Neural progenitor cell (in vitro differentiated cells): ENCODE measurements around the gene GPR183. TPM values are rescaled to one million over a fixed set of nuclear protein-coding genes. Genes with fewer than 3 reads are reported as not detected.

Experiments
- DNase-seq: peaks from one replicate; pipeline ENCODE4 v3.0.0-alpha.2; 2016; ENCODE audit warnings: low spot score
- H2AFZ ChIP-seq: fragments of 200-600 bp; sonication (generic); replicated peaks from 2 replicates; pipeline ENCODE4 v1.6.1; 2016; ENCODE audit warnings: antibody characterized with exemption
- H3F3A ChIP-seq: fragments of 200-600 bp; sonication (generic); 2 replicates; pipeline ENCODE4 v1.6.1; 2016; ENCODE audit warnings: antibody characterized with exemption, low read depth
- H3K27ac ChIP-seq: fragments of 200-600 bp; sonication (generic); 2 replicates; pipeline ENCODE4 v1.5.1; 2016; ENCODE audit warnings: mild to moderate bottlenecking
- H3K27me3 ChIP-seq: fragments of 200-600 bp; sonication (generic); 2 replicates; pipeline ENCODE4 v1.6.1; 2016; ENCODE audit warnings: mild to moderate bottlenecking, moderate library complexity
- H3K36me3 ChIP-seq: fragments of 200-600 bp; sonication (generic); 2 replicates; pipeline ENCODE4 v1.5.1; 2016
- H3K4me1 ChIP-seq: fragments of 200-600 bp; sonication (generic); 2 replicates; pipeline ENCODE4 v1.6.1; 2016; ENCODE audit warnings: mixed run types
- H3K4me2 ChIP-seq: fragments of 200-600 bp; sonication (generic); 2 replicates; pipeline ENCODE4 v1.6.1; 2016
- H3K4me3 ChIP-seq: fragments of 200-600 bp; sonication (generic); 2 replicates; pipeline ENCODE4 v1.5.1; 2016
- H3K79me2 ChIP-seq: fragments of 200-600 bp; sonication (generic); 2 replicates; pipeline ENCODE4 v1.6.1; 2016; ENCODE audit warnings: low read depth
- H3K9ac ChIP-seq: fragments of 200-600 bp; sonication (generic); 2 replicates; pipeline ENCODE4 v1.6.1; 2016
- H3K9me3 ChIP-seq: fragments of 200-600 bp; sonication (generic); 2 replicates; pipeline ENCODE4 v1.5.1; 2016; ENCODE audit warnings: low read depth
- H4K20me1 ChIP-seq: fragments of 200-600 bp; sonication (generic); 2 replicates; pipeline ENCODE4 v1.6.1; 2016; ENCODE audit warnings: low read depth
- H3K27ac Mint-ChIP-seq: 3 replicates; pipeline ENCODE4 v1.8.0; 2021; ENCODE audit warnings: mixed read lengths
- H3K27me3 Mint-ChIP-seq: 2 replicates; pipeline ENCODE4 v1.8.0; 2022; ENCODE audit warnings: low read depth, mild to moderate bottlenecking, inconsistent platforms, moderate library complexity, mixed read lengths; ENCODE audit not compliant: insufficient read depth
- H3K36me3 Mint-ChIP-seq: 3 replicates; pipeline ENCODE4 v1.8.0; 2021; ENCODE audit warnings: mixed read lengths
- H3K4me1 Mint-ChIP-seq: 3 replicates; pipeline ENCODE4 v1.8.0; 2021; ENCODE audit warnings: mixed read lengths
- H3K4me3 Mint-ChIP-seq: 3 replicates; pipeline ENCODE4 v1.8.0; 2021; ENCODE audit warnings: mild to moderate bottlenecking, moderate library complexity, mixed read lengths
- H3K9me3 Mint-ChIP-seq: 3 replicates; pipeline ENCODE4 v1.8.0; 2020; ENCODE audit warnings: mixed read lengths
- CTCF ChIP-seq: fragments of 200-600 bp; sonication (generic); IDR thresholded peaks from 2 replicates; pipeline ENCODE4 v1.5.1; 2017; ENCODE audit warnings: antibody characterized with exemption, mild to moderate bottlenecking
- EZH2 ChIP-seq: fragments of 200-600 bp; sonication (generic); IDR thresholded peaks from 2 replicates; pipeline ENCODE4 v1.6.1; 2017; ENCODE audit warnings: antibody characterized with exemption, mild to moderate bottlenecking, moderate library complexity
- EZH2phosphoT487 ChIP-seq: fragments of 200-600 bp; sonication (generic); IDR thresholded peaks from 2 replicates; pipeline ENCODE4 v1.6.1; 2017; ENCODE audit warnings: antibody characterized with exemption
- total RNA-seq: library from RNA; depleted of rRNA; stranded (reverse); fragments of >200 nt; gene quantifications from 2 replicates; pipeline ENCODE4 v1.2.3, GENCODE V29; 2015; ENCODE audit warnings: low replicate concordance

The GPR183 gene
- total RNA-seq, 1 donor from 2014 or later: not detected

GRCh38 chr13:99350191-99350590 is 43.0 kb upstream of the GPR183 start:
- no peak overlapping the region for H3K4me2 ChIP-seq
- H3K4me1 ChIP-seq: no peaks in the 10 kb centered on the region
- H3K27ac ChIP-seq: no peak overlapping the region
- DNase-seq: no peak
- H3K27me3 Mint-ChIP-seq: peaks cover 6% of the 10 kb centered on the region
- no peaks in the 10 kb centered on the region for H3K36me3 ChIP-seq
- peaks cover 4% of the 10 kb centered on the region for H4K20me1 ChIP-seq
- no peak overlapping the region for H3K4me3 ChIP-seq
- H2AFZ ChIP-seq: no peak overlapping the region
- no peaks in the 10 kb centered on the region for H3K9me3 Mint-ChIP-seq
- H3K36me3 Mint-ChIP-seq: peaks cover 33% of the 10 kb centered on the region
- H3K9ac ChIP-seq: no peak overlapping the region
- no peak overlapping the region for H3K4me3 Mint-ChIP-seq
- H3K4me1 Mint-ChIP-seq: peaks cover 11% of the 10 kb centered on the region
- H3K27ac Mint-ChIP-seq: no peak overlapping the region
- no peaks in the 10 kb centered on the region for H3K27me3 ChIP-seq
- H3F3A ChIP-seq: no peaks in the 10 kb centered on the region
- no peak for TF ChIP-seq CTCF
- TF ChIP-seq EZH2: no peak
- no peak for TF ChIP-seq EZH2phosphoT487
- no peaks in the 10 kb centered on the region for H3K79me2 ChIP-seq
- no peaks in the 10 kb centered on the region for H3K9me3 ChIP-seq

- Histone ChIP-seq H3K79me2 (no peaks in the 10 kb centered on the region), H3K27ac (no peak overlapping the region), H3K4me2 (no peak overlapping the region), H3K9me3 (no peaks in the 10 kb centered on the region), H3K4me1 (no peaks in the 10 kb centered on the region), H3K36me3 (no peaks in the 10 kb centered on the region), H3K4me3 (no peak overlapping the region), H3K9ac (no peak overlapping the region), H3F3A (no peaks in the 10 kb centered on the region), H4K20me1 (peaks cover 4% of the 10 kb centered on the region), H2AFZ (no peak overlapping the region), H3K27me3 (no peaks in the 10 kb centered on the region)
- H3K4me3 Mint-ChIP-seq: no peak overlapping the region
- peaks cover 11% of the 10 kb centered on the region for H3K4me1 Mint-ChIP-seq
- H3K9me3 Mint-ChIP-seq: no peaks in the 10 kb centered on the region
- peaks cover 3% of the 10 kb centered on the region for H3K27me3 Mint-ChIP-seq
- peaks cover 34% of the 10 kb centered on the region for H3K36me3 Mint-ChIP-seq
- no peak for TF ChIP-seq EZH2phosphoT487
- no peak for TF ChIP-seq CTCF
- no peak for TF ChIP-seq EZH2
- no peak for DNase-seq
- H3K27ac Mint-ChIP-seq: no peak overlapping the region
Measured at GRCh38 chr13:99347911-99348451, 40.8 kb upstream of the GPR183 start.

- no peaks in the 10 kb centered on the region for H3K36me3 ChIP-seq
- H3K27ac ChIP-seq: no peak overlapping the region
- Mint-ChIP-seq H3K4me1 (peaks cover 11% of the 10 kb centered on the region), H3K27me3 (peaks cover 3% of the 10 kb centered on the region), H3K36me3 (peaks cover 32% of the 10 kb centered on the region), H3K4me3 (no peak overlapping the region), H3K9me3 (no peaks in the 10 kb centered on the region), H3K27ac (no peak overlapping the region)
- TF ChIP-seq EZH2: no peak
- TF ChIP-seq EZH2phosphoT487: no peak
- TF ChIP-seq CTCF: no peak
- no peak overlapping the region for H3K4me2 ChIP-seq
- no peak overlapping the region for H3K4me3 ChIP-seq
- no peaks in the 10 kb centered on the region for H3K79me2 ChIP-seq
- H3K4me1 ChIP-seq: no peaks in the 10 kb centered on the region
- H3K27me3 ChIP-seq: no peaks in the 10 kb centered on the region
- no peak for DNase-seq
- no peak overlapping the region for H2AFZ ChIP-seq
- no peaks in the 10 kb centered on the region for H3K9me3 ChIP-seq
- no peak overlapping the region for H3K9ac ChIP-seq
- H3F3A ChIP-seq: no peaks in the 10 kb centered on the region
- H4K20me1 ChIP-seq: peaks cover 4% of the 10 kb centered on the region
Measured at GRCh38 chr13:99347335-99347878, 40.2 kb upstream of the GPR183 start.
